ENCODE results near the gene PRPF40A.

PRPF40A gene

GRCh38 chr2:152609699-152610098 is 107.6 kb downstream of the PRPF40A start:
- in situ Hi-C loops (cut with MboI; ENCODE audit: low pct_unique_long_range_greater_than_20kb, low sequenced_read_pairs, unreplicated experiment) = no loop called here
- DNase-seq (ENCODE audit: low spot score) = no peak
- TF ChIP-seq, protein P1, sequence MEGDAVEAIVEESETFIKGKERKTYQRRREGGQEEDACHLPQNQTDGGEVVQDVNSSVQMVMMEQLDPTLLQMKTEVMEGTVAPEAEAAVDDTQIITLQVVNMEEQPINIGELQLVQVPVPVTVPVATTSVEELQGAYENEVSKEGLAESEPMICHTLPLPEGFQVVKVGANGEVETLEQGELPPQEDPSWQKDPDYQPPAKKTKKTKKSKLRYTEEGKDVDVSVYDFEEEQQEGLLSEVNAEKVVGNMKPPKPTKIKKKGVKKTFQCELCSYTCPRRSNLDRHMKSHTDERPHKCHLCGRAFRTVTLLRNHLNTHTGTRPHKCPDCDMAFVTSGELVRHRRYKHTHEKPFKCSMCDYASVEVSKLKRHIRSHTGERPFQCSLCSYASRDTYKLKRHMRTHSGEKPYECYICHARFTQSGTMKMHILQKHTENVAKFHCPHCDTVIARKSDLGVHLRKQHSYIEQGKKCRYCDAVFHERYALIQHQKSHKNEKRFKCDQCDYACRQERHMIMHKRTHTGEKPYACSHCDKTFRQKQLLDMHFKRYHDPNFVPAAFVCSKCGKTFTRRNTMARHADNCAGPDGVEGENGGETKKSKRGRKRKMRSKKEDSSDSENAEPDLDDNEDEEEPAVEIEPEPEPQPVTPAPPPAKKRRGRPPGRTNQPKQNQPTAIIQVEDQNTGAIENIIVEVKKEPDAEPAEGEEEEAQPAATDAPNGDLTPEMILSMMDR (IDR thresholded peaks at IDR 0.05; ENCODE audit: extremely low read depth, insufficient read depth, missing control alignments) = no peak

GRCh38 chr2:152609154-152609553 is 108.1 kb downstream of the PRPF40A start:
- in situ Hi-C loops (cut with MboI; ENCODE audit: low pct_unique_long_range_greater_than_20kb, low sequenced_read_pairs, unreplicated experiment) = no loop called here
- TF ChIP-seq, protein P1 (IDR thresholded peaks at IDR 0.05; ENCODE audit: extremely low read depth, insufficient read depth, missing control alignments) = no peak
- no peak for DNase-seq (ENCODE audit: low spot score)

- TF ChIP-seq, protein P1 (IDR thresholded peaks at IDR 0.05; ENCODE audit: extremely low read depth, insufficient read depth, missing control alignments) = no peak
- in situ Hi-C loops (cut with MboI; ENCODE audit: low pct_unique_long_range_greater_than_20kb, low sequenced_read_pairs, unreplicated experiment) = no loop called here
- DNase-seq (ENCODE audit: low spot score) = no peak
These were observed 109.4 kb downstream of the PRPF40A start for GRCh38 chr2:152607793-152608300.

GRCh38 chr2:152606941-152607340 is 110.3 kb downstream of the PRPF40A start:
- no peak for DNase-seq (ENCODE audit: low spot score)
- in situ Hi-C loops (cut with MboI; ENCODE audit: low pct_unique_long_range_greater_than_20kb, low sequenced_read_pairs, unreplicated experiment) = no loop called here
- TF ChIP-seq, protein P1 (IDR thresholded peaks at IDR 0.05; ENCODE audit: extremely low read depth, insufficient read depth, missing control alignments) = no peak

GRCh38 chr2:152606081-152606480 is 111.2 kb downstream of the PRPF40A start:
- in situ Hi-C loops (cut with MboI; ENCODE audit: low pct_unique_long_range_greater_than_20kb, low sequenced_read_pairs, unreplicated experiment) = no loop called here
- TF ChIP-seq, protein P1 (IDR thresholded peaks at IDR 0.05; ENCODE audit: extremely low read depth, insufficient read depth, missing control alignments) = no peak
- DNase-seq (ENCODE audit: low spot score) = no peak

GRCh38 chr2:152603166-152603565 is 114.1 kb downstream of the PRPF40A start:
- in situ Hi-C loops (cut with MboI; ENCODE audit: low pct_unique_long_range_greater_than_20kb, low sequenced_read_pairs, unreplicated experiment) = no loop called here
- no peak for DNase-seq (ENCODE audit: low spot score)
- TF ChIP-seq, protein P1 (IDR thresholded peaks at IDR 0.05; ENCODE audit: extremely low read depth, insufficient read depth, missing control alignments) = no peak

DNA sequence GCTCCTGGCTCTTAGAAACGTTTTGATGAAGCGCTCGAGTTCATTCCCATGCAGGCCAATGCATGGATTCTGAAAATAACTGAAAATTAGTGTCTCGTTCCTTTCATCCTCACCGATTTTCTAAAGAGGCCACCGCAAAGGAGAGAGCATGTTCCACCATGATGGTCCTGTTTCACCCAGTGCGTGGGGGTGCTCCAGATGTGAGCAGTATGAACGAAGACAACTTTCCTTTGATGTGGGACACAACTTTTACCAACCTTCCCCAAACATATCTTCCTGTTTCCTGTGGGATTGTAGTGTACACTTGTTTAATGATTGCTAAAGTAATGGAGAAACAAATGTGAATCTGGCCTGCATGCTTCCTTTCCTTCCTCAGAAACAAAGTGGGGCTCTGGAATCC is 114.5 kb downstream of the PRPF40A start:
- in situ Hi-C loops (cut with MboI; ENCODE audit: low pct_unique_long_range_greater_than_20kb, low sequenced_read_pairs, unreplicated experiment) = no loop called here
- TF ChIP-seq, protein P1 (IDR thresholded peaks at IDR 0.05; ENCODE audit: extremely low read depth, insufficient read depth, missing control alignments) = no peak
- DNase-seq (ENCODE audit: low spot score) = no peak
